CD4-positive, alpha-beta T cell (primary cell): ENCODE results near the gene ECT2L. TPM values are rescaled to one million over a fixed set of nuclear protein-coding genes. Genes with fewer than 3 reads are reported as not detected.

Experiments used
- ATAC-seq: fragments of 200-7000 bp; cut with Tn5 transposase; one replicate; pipeline ENCODE4 v1.10.0; 2022; ENCODE audit warnings: mild to moderate bottlenecking; ENCODE audit not compliant: poor library complexity
- CTCF ChIA-PET: fragments of 350-600 bp; sonication (Branson Sonifier 250); formaldehyde crosslinking; loops from one replicate; lab custom pipeline; 2021; ENCODE audit warnings: antibody characterized with exemption, inconsistent platforms; lab: Charles Lee
- POLR2A ChIA-PET: fragments of 350-600 bp; sonication (Branson Sonifier 250); formaldehyde crosslinking; loops from one replicate; lab custom pipeline; 2021; ENCODE audit warnings: antibody characterized with exemption, inconsistent platforms; lab: Charles Lee
- DNase-seq, 14 experiments: peaks; one replicate each; pipeline ENCODE4 v3.0.0-alpha.2; 2013 to 2020; ENCODE audit warnings: mixed read lengths in 2 of 14
- H3K27ac ChIP-seq, 2 donors: one replicate each; pipeline versions ENCODE4 v1.5.1 to v1.7.0; 2013; ENCODE audit warnings: low read length in 2 of 2, low read depth in 1 of 2, mild to moderate bottlenecking in 1 of 2
- H3K27me3 ChIP-seq, 2 experiments: 1 replicate in 1 of 2; 2 replicates in 1 of 2; pipeline versions ENCODE4 v1.6.1 to v1.7.0; 2013; ENCODE audit warnings: low read length in 2 of 2, control low read depth in 1 of 2, mild to moderate bottlenecking in 1 of 2, moderate library complexity in 1 of 2; ENCODE audit not compliant: insufficient read depth in 2 of 2, control insufficient read depth in 1 of 2
- H3K36me3 ChIP-seq: one replicate; pipeline ENCODE4 v1.6.1; 2013; ENCODE audit warnings: low read length, control low read depth; ENCODE audit not compliant: insufficient read depth
- H3K4me1 ChIP-seq: one replicate; pipeline ENCODE4 v1.6.1; 2013; ENCODE audit warnings: low read length, control low read depth; ENCODE audit not compliant: insufficient read depth
- H3K4me3 ChIP-seq: one replicate; pipeline ENCODE4 v1.5.1; 2013; ENCODE audit warnings: mild to moderate bottlenecking, low read length, moderate library complexity
- H3K9me3 ChIP-seq, 2 experiments: 1 replicate in 1 of 2; 2 replicates in 1 of 2; pipeline versions ENCODE4 v1.6.1 to v1.7.0; 2013; ENCODE audit warnings: low read length in 2 of 2, mild to moderate bottlenecking in 2 of 2, control low read depth in 1 of 2, moderate library complexity in 1 of 2; ENCODE audit not compliant: control insufficient read depth in 1 of 2, insufficient read depth in 1 of 2
- H3K27ac Mint-ChIP-seq: one replicate; pipeline ENCODE4 v1.8.0; 2020; ENCODE audit warnings: mixed read lengths
- H3K27me3 Mint-ChIP-seq: one replicate; pipeline ENCODE4 v1.8.0; 2021; ENCODE audit warnings: mixed read lengths
- H3K36me3 Mint-ChIP-seq: one replicate; pipeline ENCODE4 v1.8.0; 2021; ENCODE audit warnings: low read depth, mixed read lengths
- H3K4me1 Mint-ChIP-seq: one replicate; pipeline ENCODE4 v1.8.0; 2021; ENCODE audit warnings: low read depth, mixed read lengths
- H3K4me3 Mint-ChIP-seq: one replicate; pipeline ENCODE4 v1.8.0; 2020; ENCODE audit warnings: mild to moderate bottlenecking, mixed read lengths
- H3K9me3 Mint-ChIP-seq: one replicate; pipeline ENCODE4 v1.8.0; 2020; ENCODE audit warnings: mixed read lengths
- CTCF ChIP-seq: fragments of 200-600 bp; IDR thresholded peaks from one replicate; pipeline ENCODE4 v1.8.0; 2022; ENCODE audit warnings: antibody characterized with exemption, mild to moderate bottlenecking
- intact Hi-C, 2 experiments: fragments of 100-400 bp; cut with DNase I in 1 of 2; cut with micrococcal nuclease in 1 of 2; formaldehyde crosslinking; loops; one replicate each; pipeline versions ENCODE4 v1.15.1 to v1.9.0; 2023 to 2025; cut with DNase I, micrococcal nuclease
- total RNA-seq, 174 experiments: library from RNA in 2 of 174; stranded (reverse) in 2 of 174; gene quantifications; one replicate each; pipeline ENCODE4 v1.2.3 and lab custom pipeline; 2021 to 2026

The ECT2L gene
- total RNA-seq, 2 experiments from 2014 or later, result not detected

GRCh38 chr6:138857775-138858174 is 61.9 kb downstream of the ECT2L start:
- H3K4me3 Mint-ChIP-seq, result no peak overlapping the region
- no peaks in the 10 kb centered on the region for H3K36me3 ChIP-seq
- H3K4me1 ChIP-seq, result no peaks in the 10 kb centered on the region
- H3K4me3 ChIP-seq, result no peak overlapping the region
- intact Hi-C loops, result no loop called here
- no peak overlapping the region for H3K27ac Mint-ChIP-seq
- H3K9me3 Mint-ChIP-seq, result no peaks in the 10 kb centered on the region
- no peak for ATAC-seq
- H3K4me1 Mint-ChIP-seq, result no peaks in the 10 kb centered on the region
- H3K36me3 Mint-ChIP-seq, result no peaks in the 10 kb centered on the region
- H3K27me3 ChIP-seq, result peaks cover 2 to 5% of the 10 kb centered on the region in 2 experiments
- H3K27ac ChIP-seq, result no peak overlapping the region
- peaks cover 6% of the 10 kb centered on the region for H3K27me3 Mint-ChIP-seq
- no peaks in the 10 kb centered on the region for H3K9me3 ChIP-seq
- POLR2A ChIA-PET, result interaction anchor here (1.1 kb wide), 1 partner anchor 9 kb away, joined by 3 read pairs; no protein-coding TSS in a partner anchor
- no peak for TF ChIP-seq CTCF
- CTCF ChIA-PET, result no interaction called here
- no peak for DNase-seq

GRCh38 chr6:138862456-138862855 is 66.6 kb downstream of the ECT2L start:
- no peaks in the 10 kb centered on the region for H3K9me3 ChIP-seq
- ATAC-seq (no peak), DNase-seq (no peak)
- H3K27me3 ChIP-seq, result peaks cover 0 to 2% of the 10 kb centered on the region in 2 experiments
- H3K4me1 Mint-ChIP-seq, result no peaks in the 10 kb centered on the region
- no peaks in the 10 kb centered on the region for H3K36me3 Mint-ChIP-seq
- no peak overlapping the region for H3K27ac ChIP-seq
- CTCF ChIA-PET, result no interaction called here
- H3K9me3 Mint-ChIP-seq, result no peaks in the 10 kb centered on the region
- H3K4me3 ChIP-seq, result no peak overlapping the region
- intact Hi-C loops, result no loop called here
- no peak overlapping the region for H3K4me3 Mint-ChIP-seq
- TF ChIP-seq CTCF, result no peak
- no peak overlapping the region for H3K27ac Mint-ChIP-seq
- no peaks in the 10 kb centered on the region for H3K36me3 ChIP-seq
- peaks cover 6% of the 10 kb centered on the region for H3K27me3 Mint-ChIP-seq
- POLR2A ChIA-PET, result no interaction called here
- H3K4me1 ChIP-seq, result no peaks in the 10 kb centered on the region

DNA sequence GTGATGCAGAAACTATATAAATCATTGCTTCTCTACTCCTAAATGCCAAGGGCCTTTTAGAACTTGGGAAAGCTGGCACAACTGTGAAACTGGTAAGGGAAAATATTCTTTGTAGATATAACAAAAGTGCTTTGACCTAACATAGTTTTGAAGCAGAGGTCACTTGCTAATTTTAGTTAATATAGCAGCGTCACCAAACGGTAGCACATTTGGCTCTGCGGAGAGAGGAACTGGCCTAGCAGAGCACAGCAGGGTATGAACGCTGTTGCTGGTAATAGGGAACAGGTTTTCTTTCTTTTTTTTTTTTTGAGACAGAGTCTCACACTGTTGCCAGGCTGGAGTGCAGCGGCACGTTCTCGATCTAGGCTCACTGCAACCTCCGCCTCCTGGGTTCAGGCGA is 67.4 kb downstream of the ECT2L start:
- Histone ChIP-seq H3K27ac (no peak overlapping the region), H3K4me1 (no peaks in the 10 kb centered on the region), H3K27me3 (peaks cover 0 to 2% of the 10 kb centered on the region in 2 experiments), H3K36me3 (no peaks in the 10 kb centered on the region), H3K4me3 (no peak overlapping the region), H3K9me3 (no peaks in the 10 kb centered on the region)
- ChIA-PET CTCF (no interaction called here), POLR2A (no interaction called here)
- no peak overlapping the region for H3K4me3 Mint-ChIP-seq
- H3K36me3 Mint-ChIP-seq, result no peaks in the 10 kb centered on the region
- intact Hi-C loops, result no loop called here
- no peaks in the 10 kb centered on the region for H3K4me1 Mint-ChIP-seq
- no peak overlapping the region for H3K27ac Mint-ChIP-seq
- ATAC-seq, result no peak
- DNase-seq, result no peak
- no peak for TF ChIP-seq CTCF
- H3K27me3 Mint-ChIP-seq, result peaks cover 6% of the 10 kb centered on the region
- no peaks in the 10 kb centered on the region for H3K9me3 Mint-ChIP-seq
